HG02840 (cell line): ENCODE measurements around the gene RABEP1.

Experiments used
- ATAC-seq: cut with Tn5 transposase; IDR thresholded peaks from one replicate; pipeline ENCODE4 v1.9.1; 2021; ENCODE audit warnings: mild to moderate bottlenecking, moderate library complexity, moderate number of reproducible peaks; ENCODE audit not compliant: unreplicated experiment, low FRiP score

Gene RABEP1

GRCh38 chr17:5264893-5265292 is 17.2 kb upstream of the RABEP1 start:
- no peak for ATAC-seq

GRCh38 chr17:5269241-5269960 is 12.7 kb upstream of the RABEP1 start:
- ATAC-seq, result no peak

DNA sequence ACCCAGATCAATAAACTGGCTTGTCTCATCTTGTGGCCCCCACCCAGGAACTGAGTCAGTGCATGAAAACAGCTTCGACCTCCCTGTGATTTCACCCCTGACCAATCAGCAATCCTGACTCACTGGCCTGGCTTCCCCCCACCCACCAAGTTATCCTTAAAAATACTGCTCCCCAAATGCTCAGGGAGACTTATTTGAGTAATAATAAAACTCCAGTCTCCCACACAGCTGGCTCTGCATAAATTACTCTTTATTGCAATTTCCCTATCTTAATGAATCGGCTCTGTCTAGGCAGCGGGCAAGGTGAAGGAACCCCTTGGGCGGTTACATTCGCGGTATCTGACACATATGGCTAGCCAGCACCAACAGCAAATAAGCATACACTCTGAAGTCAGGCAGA is 9.8 kb upstream of the RABEP1 start:
- no peak for ATAC-seq

GRCh38 chr17:5282642-5283217 is 646 bp downstream of the RABEP1 start:
- no peak for ATAC-seq

GRCh38 chr17:5283571-5284315 is 1.7 kb downstream of the RABEP1 start:
- no peak for ATAC-seq

DNA sequence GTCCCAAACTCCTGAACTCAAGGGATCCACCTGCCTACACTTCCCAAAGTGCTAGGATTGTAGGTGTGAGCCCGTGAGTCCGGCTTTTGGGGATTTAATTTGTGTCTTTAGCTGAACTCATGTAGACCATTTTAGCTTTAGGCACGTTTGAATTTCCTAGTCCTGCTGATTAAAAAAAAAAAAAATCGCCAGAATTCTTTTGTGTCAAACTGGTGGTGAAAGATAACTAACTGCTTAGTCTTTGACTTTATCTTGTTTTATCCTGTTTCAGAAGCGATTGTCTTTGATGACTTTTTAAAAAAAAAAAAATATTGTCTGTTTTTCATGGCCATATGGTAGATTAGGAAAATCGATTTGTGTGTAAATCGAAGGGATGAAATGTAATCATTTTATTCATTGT is 2.6 kb downstream of the RABEP1 start:
- no peak for ATAC-seq

GRCh38 chr17:5286846-5287245 is 4.8 kb downstream of the RABEP1 start:
- ATAC-seq, result no peak

DNA sequence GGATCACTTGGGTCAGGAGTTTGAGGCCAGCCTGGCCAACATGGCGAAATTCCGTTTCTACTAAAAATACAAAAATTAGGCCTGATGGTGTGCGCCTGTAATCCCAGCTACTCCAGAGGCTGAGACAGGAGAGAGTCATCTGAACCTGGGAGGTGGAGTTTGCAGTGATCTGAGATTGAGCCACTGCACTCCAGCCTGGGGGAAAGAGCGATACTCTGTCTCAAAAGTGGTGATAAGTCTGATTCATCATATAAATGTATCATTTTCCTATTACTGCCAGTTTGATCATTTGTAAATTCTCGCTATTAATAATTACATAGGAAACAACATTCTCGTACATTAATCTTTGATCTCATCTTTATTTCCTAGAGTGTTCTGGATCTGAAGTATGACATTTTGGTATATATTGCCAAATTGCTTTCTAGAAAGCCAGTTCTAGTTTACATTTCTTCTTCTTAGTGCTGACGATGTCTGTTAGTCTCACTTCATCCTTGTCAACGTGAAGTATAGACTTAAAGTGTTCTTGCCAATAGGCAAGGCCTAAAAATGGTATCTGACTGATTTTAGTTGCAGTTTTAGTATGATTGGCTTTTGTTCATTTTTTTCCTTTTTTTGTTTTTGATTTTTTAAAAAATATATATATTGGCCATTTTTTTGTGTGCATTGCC is 9.7 kb downstream of the RABEP1 start:
- ATAC-seq, result no peak

DNA sequence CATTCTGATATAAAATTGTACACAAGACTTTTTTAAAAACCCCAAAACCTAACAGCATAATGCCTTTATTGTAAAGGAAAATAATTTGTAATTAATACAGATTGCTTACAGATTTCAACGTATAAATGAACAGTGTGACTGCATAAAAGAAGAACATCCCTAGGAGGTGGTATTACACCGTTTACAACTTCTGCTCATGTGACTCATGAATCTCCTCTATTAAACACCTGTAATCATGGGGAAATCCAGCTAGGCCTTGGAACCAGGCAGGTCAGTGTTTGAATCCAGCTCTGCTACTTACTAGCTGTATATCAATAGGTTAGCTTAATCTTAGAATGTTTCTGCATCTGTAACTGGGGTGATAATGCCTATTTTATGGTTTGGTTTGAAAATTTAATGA is 15.2 kb downstream of the RABEP1 start:
- ATAC-seq, result no peak

DNA sequence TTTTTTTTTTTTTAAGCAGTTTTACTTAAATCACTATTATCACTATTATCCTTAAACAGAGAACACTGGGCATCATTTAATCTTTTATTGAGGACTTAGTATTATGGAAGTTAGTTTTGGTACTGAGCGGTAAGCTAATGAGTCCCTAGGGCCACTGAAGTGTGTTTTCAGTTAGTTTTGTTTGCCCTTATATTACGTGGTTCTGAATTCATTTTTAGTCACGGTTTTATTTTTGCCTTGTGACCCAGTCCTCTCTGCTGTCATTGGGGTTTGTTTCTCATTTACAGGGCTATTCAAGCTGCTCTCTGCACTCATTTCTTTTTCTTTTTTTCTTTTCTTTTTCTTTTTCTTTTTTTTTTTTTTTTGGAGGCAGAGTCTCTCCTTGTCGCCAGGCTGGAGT is 17.3 kb downstream of the RABEP1 start:
- no peak for ATAC-seq

GRCh38 chr17:5304636-5305035 is 22.6 kb downstream of the RABEP1 start:
- no peak for ATAC-seq

GRCh38 chr17:5309851-5310250 is 27.8 kb downstream of the RABEP1 start:
- no peak for ATAC-seq

- ATAC-seq, result no peak
These were observed 43.8 kb downstream of the RABEP1 start for GRCh38 chr17:5325851-5326250.

DNA sequence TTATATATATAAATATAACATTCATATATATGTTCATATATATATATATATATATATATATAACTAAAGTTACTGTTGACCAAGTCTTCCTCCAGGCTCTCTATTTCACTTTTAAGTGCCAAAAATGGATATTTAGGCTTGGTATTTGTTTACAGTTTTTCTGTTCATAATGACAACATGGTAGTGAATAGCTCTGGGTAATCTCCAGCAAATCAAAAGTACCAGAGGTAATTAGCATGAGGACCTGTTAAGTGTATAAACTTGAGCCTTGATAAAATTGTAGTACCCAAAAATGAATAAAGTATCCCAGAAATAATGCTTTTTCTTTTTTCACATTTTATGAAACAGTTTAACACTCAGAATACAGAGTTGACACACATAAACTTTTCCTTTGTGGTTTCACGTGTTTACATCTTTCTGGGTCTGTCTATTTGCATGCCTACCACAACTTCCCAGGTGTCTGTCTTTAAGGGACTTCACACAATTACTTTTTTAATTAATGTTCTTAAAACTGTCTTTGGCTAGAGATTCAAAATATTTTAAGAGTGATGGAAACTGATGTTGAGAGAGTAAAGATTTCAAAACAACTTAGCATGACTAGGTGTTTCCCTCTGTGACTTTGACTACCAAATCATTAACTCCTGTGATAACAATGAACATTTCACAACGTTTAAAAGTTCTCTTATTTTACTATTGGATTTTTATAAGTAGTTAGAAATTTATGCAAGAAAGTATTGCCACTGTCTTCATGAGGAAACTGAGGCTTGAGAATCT is 47.9 kb downstream of the RABEP1 start:
- no peak for ATAC-seq

GRCh38 chr17:5330981-5331380 is 48.9 kb downstream of the RABEP1 start:
- ATAC-seq, result no peak

DNA sequence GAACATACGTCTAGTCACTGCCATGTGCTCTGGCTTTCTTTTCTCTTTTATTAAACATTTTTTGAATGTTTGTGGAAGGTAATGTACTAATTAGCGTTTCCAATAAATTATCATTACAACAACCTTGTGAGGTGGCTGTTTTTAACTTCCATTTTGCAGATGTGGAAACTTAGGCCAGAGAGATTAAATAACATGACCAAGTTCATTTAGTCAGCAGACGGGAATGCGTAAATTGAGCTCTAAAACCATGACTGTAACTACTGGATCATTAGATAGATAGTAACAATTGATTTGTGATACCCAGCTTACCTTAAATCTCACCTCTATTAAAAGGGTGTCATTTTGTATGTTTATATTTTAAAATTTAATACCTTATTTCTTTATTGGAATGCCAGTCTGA is 49.4 kb downstream of the RABEP1 start:
- ATAC-seq, result no peak

DNA sequence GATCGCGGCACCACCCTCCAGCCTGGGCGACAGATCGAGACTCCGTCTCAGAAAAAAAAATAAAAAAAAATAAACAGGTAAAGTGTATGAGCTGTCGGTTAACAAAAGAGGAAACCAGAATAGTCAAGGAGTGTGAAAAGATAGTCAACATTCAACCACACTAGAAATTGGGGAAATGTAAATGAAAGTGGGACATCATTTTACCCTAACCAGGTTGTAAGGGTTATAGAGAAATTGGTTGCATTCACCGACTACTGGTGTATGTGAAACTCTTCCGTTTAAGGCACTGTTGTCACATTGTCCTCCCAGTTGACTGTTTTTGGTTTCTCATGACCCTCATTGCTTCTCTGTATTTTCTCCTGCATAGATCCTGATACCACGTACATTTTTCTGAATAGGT is 62.8 kb downstream of the RABEP1 start:
- ATAC-seq, result no peak

GRCh38 chr17:5352681-5353289 is 70.7 kb downstream of the RABEP1 start:
- ATAC-seq, result no peak

- ATAC-seq, result no peak
These were observed 72.2 kb downstream of the RABEP1 start for GRCh38 chr17:5354310-5354709.

DNA sequence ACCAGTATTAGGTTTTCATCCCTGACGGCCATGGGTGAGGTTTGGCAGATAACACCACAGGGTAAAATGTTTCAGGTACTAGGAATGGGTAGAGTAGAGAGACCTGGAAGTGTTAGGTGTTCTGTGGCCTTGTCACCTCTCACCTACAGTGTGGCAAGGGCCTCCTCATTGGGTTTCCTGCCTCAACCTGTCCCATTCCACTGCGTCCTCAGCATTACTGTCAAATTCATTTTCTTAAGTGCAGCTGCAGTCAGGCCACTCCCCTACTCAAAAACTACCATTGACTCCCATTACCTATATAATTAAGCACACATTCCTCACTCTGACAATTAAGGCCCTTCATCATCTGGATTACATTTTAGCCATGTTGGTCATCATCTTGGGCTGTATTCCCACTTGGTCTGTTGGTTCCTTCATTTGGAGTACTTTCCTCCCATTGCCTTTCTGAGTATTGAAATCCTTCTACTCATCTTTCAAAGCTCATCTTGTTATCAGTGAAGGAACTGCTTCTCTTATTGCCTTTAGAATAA is 72.9 kb downstream of the RABEP1 start:
- ATAC-seq, result no peak
